Stimulated activated naive B cell treated with anti-CD40 and anti-IgM and Interleukin-4, amounts not matched to agents 10 μg/mL and 1 μg/mL and 100 μg/mL, for 72 hours (primary cell): ENCODE data around the gene ACE2.
"Not testable (repeated sequence)": the region's sequence is repeated elsewhere in the genome, so short reads cannot be mapped to it uniquely, and the experiment has no call there.

Source experiments
- ATAC-seq, 2 donors: fragments of 150-1000 bp; cut with Tn5 transposase; replicated peaks; 2 replicates each; pipeline ENCODE4 v1.10.0; 2021; ENCODE audit warnings: moderate library complexity in 1 of 2
- DNase-seq: peaks from one replicate; pipeline ENCODE4 v3.0.0; 2021
- H3K27ac Mint-ChIP-seq: one replicate; pipeline ENCODE4 v1.8.0; 2022; ENCODE audit warnings: mild to moderate bottlenecking, mixed read lengths
- H3K27me3 Mint-ChIP-seq, 2 donors: one replicate each; pipeline ENCODE4 v1.8.0; 2022; ENCODE audit warnings: mixed read lengths in 2 of 2
- H3K36me3 Mint-ChIP-seq, 2 donors: one replicate each; pipeline ENCODE4 v1.8.0; 2022; ENCODE audit warnings: mixed read lengths in 2 of 2, mild to moderate bottlenecking in 1 of 2
- H3K4me1 Mint-ChIP-seq, 2 donors: one replicate each; pipeline ENCODE4 v1.8.0; 2022; ENCODE audit warnings: mixed read lengths in 2 of 2, mild to moderate bottlenecking in 1 of 2
- H3K4me3 Mint-ChIP-seq, 2 donors: one replicate each; pipeline ENCODE4 v1.8.0; 2022; ENCODE audit warnings: mild to moderate bottlenecking in 2 of 2, mixed read lengths in 2 of 2, moderate library complexity in 1 of 2
- H3K9me3 Mint-ChIP-seq, 2 donors: one replicate each; pipeline ENCODE4 v1.8.0; 2022; ENCODE audit warnings: mixed read lengths in 2 of 2, mild to moderate bottlenecking in 1 of 2

The ACE2 gene

DNA sequence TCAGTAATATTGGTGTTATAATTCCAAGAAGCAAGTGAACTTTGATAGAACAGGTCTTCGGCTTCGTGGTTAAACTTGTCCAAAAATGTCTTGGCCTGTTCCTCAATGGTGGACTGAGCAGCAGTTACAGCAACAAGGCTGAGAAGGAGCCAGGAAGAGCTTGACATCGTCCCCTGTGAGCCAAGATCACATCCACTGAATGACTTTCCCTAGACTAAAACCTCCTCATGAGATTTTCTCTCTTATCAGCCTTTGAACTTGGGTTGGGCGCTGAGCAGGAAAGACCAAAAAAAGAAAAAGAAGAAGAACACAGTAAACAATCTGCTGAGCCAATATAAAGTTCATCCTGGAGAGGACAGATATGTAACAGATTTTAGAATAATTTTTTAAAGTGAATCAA, at the start of gene ACE2:
ACE2 (minus strand) TSS at position 216 of the 400 bp plus-strand sequence; CDS start at position 167, 49 bp downstream.
- Mint-ChIP-seq H3K9me3 (no peaks in the 10 kb centered on the region), H3K4me1 (no peaks in the 10 kb centered on the region), H3K36me3 (no peaks in the 10 kb centered on the region), H3K27me3 (peaks cover 6 to 44% of the 10 kb centered on the region in 2 donors), H3K27ac (no peak within 1 kb of the TSS), H3K4me3 (no peak within 1 kb of the TSS)
- no peak for ATAC-seq
- no peak for DNase-seq

DNA sequence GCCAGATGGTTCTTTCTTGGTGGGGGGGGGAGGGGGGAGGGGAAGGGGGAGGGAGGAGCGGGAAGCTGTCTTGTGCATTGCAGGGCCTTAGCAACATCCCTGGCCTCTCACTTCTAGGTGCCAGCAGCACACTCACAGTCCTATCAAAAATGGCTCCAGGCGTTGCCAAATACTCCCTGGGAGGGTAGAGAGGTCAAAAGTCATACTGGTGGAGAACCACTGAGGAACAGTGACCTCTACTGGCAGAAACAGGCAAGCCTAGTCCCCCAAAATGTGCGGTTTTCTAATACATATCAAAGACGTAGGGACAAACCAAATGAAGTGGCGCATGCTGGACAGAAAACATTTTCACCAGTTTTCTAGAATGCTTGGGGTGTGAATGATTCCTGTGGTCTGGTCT, 46.8 kb upstream of the ACE2 start:
- H3K36me3 Mint-ChIP-seq, H3K27ac Mint-ChIP-seq, DNase-seq, H3K9me3 Mint-ChIP-seq, H3K4me1 Mint-ChIP-seq, H3K4me3 Mint-ChIP-seq: not testable (repeated sequence)
- ATAC-seq = peak in 1 of 2 donors; percentile 57
- peaks cover 0 to 29% of the 10 kb centered on the region in 2 donors for H3K27me3 Mint-ChIP-seq

- H3K27me3 Mint-ChIP-seq = peaks cover 0 to 29% of the 10 kb centered on the region in 2 donors
- H3K27ac Mint-ChIP-seq = no peak overlapping the region
Observed at GRCh38 chrX:15646543-15646942, 45.8 kb upstream of the ACE2 start.

DNA sequence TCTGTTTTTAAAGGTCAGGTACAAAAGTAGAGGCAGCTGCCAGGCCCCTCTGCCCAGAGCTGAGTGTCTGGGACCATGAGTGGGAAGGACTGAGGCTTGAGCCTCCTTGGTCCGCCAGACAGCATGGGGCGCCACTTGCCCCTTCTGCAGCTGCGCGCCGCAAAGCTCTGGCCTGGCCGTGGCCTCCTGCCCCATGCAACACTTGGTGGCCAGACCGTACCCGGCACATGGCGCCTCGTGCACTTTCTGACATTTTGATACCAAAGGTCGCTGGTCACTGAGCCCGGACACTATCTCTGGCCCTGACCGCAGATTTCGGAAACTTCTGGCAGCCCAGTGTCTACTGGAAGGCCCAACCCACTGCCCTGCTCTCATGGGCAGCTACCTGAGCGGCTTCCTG, 45.3 kb upstream of the ACE2 start:
- Mint-ChIP-seq H3K9me3 (no peaks in the 10 kb centered on the region), H3K36me3 (no peaks in the 10 kb centered on the region), H3K27me3 (peaks cover 0 to 29% of the 10 kb centered on the region in 2 donors), H3K4me1 (no peaks in the 10 kb centered on the region), H3K4me3 (no peak overlapping the region), H3K27ac (no peak overlapping the region)
- ATAC-seq (no peak), DNase-seq (no peak)

More at GRCh38 chrX:15646543-15646942, 45.8 kb upstream of the ACE2 start:
- DNase-seq = no peak
- Mint-ChIP-seq H3K4me3 (no peak overlapping the region), H3K36me3 (no peaks in the 10 kb centered on the region), H3K9me3 (no peaks in the 10 kb centered on the region), H3K4me1 (no peaks in the 10 kb centered on the region)
- ATAC-seq = no peak

GRCh38 chrX:15645266-15645665, 44.5 kb upstream of the ACE2 start:
- H3K27ac Mint-ChIP-seq = no peak overlapping the region
- H3K4me3 Mint-ChIP-seq = no peak overlapping the region

DNA sequence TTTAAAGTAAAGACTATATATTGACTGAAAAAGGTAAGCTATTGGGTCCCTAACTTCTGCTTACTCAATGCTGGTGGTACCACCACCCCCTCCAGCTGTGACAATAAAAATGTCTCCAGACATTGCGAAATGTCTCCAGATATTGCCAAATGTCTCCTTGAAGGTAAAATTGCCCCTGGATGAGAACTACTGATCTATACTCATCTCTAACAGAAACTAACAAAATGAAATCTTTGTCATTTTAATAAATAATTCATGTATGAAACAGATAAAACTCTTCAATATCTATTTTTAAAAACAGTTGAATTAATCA, 43.8 kb upstream of the ACE2 start:
- no peak for ATAC-seq
- Mint-ChIP-seq H3K36me3 (no peaks in the 10 kb centered on the region), H3K27ac (no peak overlapping the region), H3K9me3 (no peaks in the 10 kb centered on the region), H3K27me3 (peaks cover 0 to 30% of the 10 kb centered on the region in 2 donors), H3K4me3 (no peak overlapping the region), H3K4me1 (no peaks in the 10 kb centered on the region)
- no peak for DNase-seq

More at GRCh38 chrX:15645266-15645665, 44.5 kb upstream of the ACE2 start:
- Mint-ChIP-seq H3K4me1 (no peaks in the 10 kb centered on the region), H3K9me3 (no peaks in the 10 kb centered on the region), H3K27me3 (peaks cover 0 to 32% of the 10 kb centered on the region in 2 donors), H3K36me3 (no peaks in the 10 kb centered on the region)
- ATAC-seq = no peak
- no peak for DNase-seq

DNA sequence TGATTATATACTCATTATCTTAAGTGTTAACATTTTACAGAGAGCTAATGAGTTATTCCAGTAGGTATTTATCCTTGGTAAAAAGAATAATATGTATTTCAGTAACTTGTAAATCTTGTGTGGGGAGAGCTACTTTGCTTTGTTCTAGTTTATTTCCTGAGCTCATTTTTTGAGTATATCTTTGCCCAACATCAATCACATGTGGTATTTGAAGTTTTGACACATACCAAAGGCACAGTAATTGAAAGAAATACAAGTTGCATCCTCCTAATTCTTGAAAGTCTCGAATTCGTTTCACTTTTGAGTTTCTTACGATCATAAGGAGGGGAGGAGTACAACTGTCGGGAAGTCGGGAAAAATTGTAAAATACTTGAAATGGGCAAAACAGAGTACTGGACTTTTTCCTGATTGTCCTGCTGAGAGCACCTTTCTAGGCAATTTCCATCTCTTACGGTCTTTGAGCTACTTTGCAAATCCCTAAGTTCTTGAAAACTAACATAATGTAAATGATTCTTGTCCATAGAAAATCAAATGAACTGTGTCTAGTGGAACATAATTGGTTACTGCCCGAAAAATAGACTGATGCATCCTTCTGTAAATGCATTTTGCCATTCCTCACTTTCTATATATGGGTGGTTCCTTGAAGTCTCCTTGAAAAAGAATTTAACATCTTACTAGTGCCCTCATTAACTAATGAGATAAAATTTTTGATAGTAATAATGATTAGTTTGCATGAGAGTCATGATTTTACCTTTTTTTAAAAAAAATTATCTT, 43.2 kb upstream of the ACE2 start:
- DNase-seq (no peak), ATAC-seq (no peak)
- no peaks in the 10 kb centered on the region for H3K36me3 Mint-ChIP-seq
- H3K4me3 Mint-ChIP-seq = no peak overlapping the region
- H3K27ac Mint-ChIP-seq = no peak overlapping the region
- H3K4me1 Mint-ChIP-seq = no peaks in the 10 kb centered on the region
- peaks cover 0 to 29% of the 10 kb centered on the region in 2 donors for H3K27me3 Mint-ChIP-seq
- no peaks in the 10 kb centered on the region for H3K9me3 Mint-ChIP-seq

GRCh38 chrX:15631637-15632036, 30.9 kb upstream of the ACE2 start:
- no peaks in the 10 kb centered on the region for H3K4me1 Mint-ChIP-seq
- ATAC-seq (no peak), DNase-seq (no peak)
- no peak overlapping the region for H3K27ac Mint-ChIP-seq
- H3K9me3 Mint-ChIP-seq = no peaks in the 10 kb centered on the region
- no peak overlapping the region for H3K4me3 Mint-ChIP-seq
- peaks cover 0 to 32% of the 10 kb centered on the region in 2 donors for H3K27me3 Mint-ChIP-seq
- H3K36me3 Mint-ChIP-seq = no peaks in the 10 kb centered on the region

DNA sequence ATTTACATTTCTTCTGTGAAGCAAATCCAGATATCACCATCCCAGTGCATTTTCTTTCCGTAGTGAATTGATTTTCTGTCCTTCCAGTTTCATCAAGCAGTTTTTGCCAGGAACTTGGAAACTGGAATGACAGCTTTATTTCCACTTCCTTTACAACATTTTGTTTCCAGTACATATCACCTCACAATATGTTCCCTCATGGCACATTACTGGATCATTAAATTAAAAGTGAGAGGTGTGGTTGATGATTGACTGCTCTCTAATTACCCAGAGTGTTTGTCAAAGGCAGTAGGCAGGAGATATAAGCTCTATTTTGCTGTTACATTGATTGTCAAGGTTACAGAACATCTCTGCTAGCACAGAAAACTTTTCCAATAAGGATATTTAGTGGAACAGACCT, 22.3 kb upstream of the ACE2 start:
- H3K4me3 Mint-ChIP-seq = no peak overlapping the region
- H3K9me3 Mint-ChIP-seq = peaks cover 3 to 8% of the 10 kb centered on the region in 2 donors
- no peak overlapping the region for H3K27ac Mint-ChIP-seq
- DNase-seq = no peak
- H3K36me3 Mint-ChIP-seq = no peaks in the 10 kb centered on the region
- ATAC-seq = no peak
- no peaks in the 10 kb centered on the region for H3K4me1 Mint-ChIP-seq
- H3K27me3 Mint-ChIP-seq = peaks cover 6 to 25% of the 10 kb centered on the region in 2 donors

DNA sequence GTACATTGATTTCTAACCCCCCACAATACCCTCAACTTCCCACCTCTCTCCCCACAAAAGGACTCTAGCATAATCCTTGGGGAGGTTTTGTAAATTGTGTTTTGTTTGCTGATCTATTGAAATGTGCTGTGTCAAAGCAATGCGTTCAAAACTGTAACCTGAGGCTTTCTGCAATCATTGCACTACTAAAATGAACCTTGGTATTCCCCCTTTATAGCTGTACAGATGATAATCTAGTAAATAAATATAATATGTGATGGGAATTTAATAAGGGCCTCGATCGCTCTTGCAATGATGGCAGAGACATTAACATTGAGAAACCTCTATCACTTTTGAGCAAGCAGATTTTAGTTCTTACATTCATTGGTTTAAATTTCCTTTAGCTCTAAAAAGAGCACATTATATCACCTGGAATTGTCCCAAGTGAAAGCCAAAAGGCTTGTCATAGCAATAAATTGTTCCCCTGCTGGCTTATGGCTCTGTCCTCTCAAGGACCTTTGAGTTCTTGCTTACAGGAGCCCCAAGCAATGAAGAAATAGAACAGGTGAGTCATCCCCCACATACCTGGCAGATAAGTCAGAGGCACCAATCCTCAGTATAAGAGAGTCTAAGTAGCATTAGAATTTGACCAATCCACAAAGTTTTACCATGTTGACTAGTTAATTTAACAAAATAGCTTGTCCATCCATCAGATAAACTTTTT, 18.4 kb upstream of the ACE2 start:
- H3K36me3 Mint-ChIP-seq = no peaks in the 10 kb centered on the region
- H3K27ac Mint-ChIP-seq = no peak overlapping the region
- no peak overlapping the region for H3K4me3 Mint-ChIP-seq
- H3K27me3 Mint-ChIP-seq = peaks cover 0 to 39% of the 10 kb centered on the region in 2 donors
- DNase-seq (no peak), ATAC-seq (no peak)
- H3K9me3 Mint-ChIP-seq = peaks cover 0 to 4% of the 10 kb centered on the region in 2 donors
- H3K4me1 Mint-ChIP-seq = no peaks in the 10 kb centered on the region

- Mint-ChIP-seq H3K9me3 (no peaks in the 10 kb centered on the region), H3K4me3 (no peak overlapping the region), H3K27ac (no peak overlapping the region), H3K27me3 (peaks cover 0 to 30% of the 10 kb centered on the region in 2 donors), H3K4me1 (no peaks in the 10 kb centered on the region), H3K36me3 (no peaks in the 10 kb centered on the region)
- no peak for DNase-seq
- no peak for ATAC-seq
Observed at GRCh38 chrX:15617111-15617510, 16.4 kb upstream of the ACE2 start.

DNA sequence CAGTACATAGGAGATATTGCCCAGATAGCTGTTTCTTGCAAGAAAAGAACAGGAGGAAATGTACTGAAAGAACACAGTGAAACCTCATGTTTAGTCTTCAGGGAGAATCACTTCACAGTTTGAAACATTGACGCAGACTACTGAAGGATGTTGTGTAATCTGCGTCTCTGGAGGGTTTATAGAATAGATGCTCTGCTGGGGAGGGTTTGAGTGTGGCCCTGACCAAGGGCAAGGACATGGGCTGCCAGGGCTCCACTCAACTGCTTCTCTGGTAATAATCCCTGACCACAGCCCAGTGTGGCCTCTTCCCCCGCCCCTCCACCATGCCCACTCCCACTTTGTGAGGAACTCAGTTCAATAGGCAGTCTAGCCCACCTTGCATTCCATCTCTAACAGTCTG, 15.8 kb upstream of the ACE2 start:
- no peak overlapping the region for H3K27ac Mint-ChIP-seq

GRCh38 chrX:15607067-15607466, 6.3 kb upstream of the ACE2 start:
- DNase-seq = no peak
- peaks cover 0 to 38% of the 10 kb centered on the region in 2 donors for H3K27me3 Mint-ChIP-seq
- H3K9me3 Mint-ChIP-seq = peaks cover 2 to 4% of the 10 kb centered on the region in 2 donors
- H3K4me3 Mint-ChIP-seq = no peak overlapping the region
- ATAC-seq = no peak
- H3K4me1 Mint-ChIP-seq = no peaks in the 10 kb centered on the region
- no peak overlapping the region for H3K27ac Mint-ChIP-seq
- no peaks in the 10 kb centered on the region for H3K36me3 Mint-ChIP-seq

More for the DNA sequence above, 15.8 kb upstream of the ACE2 start:
- no peaks in the 10 kb centered on the region for H3K9me3 Mint-ChIP-seq
- H3K4me1 Mint-ChIP-seq = no peaks in the 10 kb centered on the region
- DNase-seq = no peak
- no peak overlapping the region for H3K4me3 Mint-ChIP-seq
- no peaks in the 10 kb centered on the region for H3K36me3 Mint-ChIP-seq
- ATAC-seq = no peak
- peaks cover 0 to 27% of the 10 kb centered on the region in 2 donors for H3K27me3 Mint-ChIP-seq

DNA sequence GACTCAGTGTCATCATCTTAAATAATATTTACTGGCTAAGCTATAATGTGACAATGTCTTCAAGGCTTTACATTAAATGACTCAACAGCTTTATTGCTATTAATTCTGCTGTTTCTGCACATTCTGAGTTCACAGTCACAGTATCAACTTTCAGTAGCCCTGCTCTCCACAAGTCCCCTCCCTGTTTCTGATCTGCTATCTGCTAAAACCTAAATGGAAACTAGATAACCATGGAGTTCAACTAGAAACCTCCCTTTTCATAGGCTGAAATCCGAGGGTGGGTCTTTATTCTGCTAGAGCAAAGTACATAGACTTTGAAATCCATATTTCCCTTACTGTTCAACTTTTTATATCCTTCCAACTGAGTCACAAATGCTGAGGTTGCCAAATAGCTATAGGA, 5.4 kb upstream of the ACE2 start:
- Mint-ChIP-seq H3K4me3 (no peak overlapping the region), H3K27ac (no peak overlapping the region), H3K27me3 (peaks cover 0 to 43% of the 10 kb centered on the region in 2 donors), H3K36me3 (no peaks in the 10 kb centered on the region), H3K9me3 (peaks cover 2 to 4% of the 10 kb centered on the region in 2 donors), H3K4me1 (no peaks in the 10 kb centered on the region)
- ATAC-seq = no peak
- no peak for DNase-seq

GRCh38 chrX:15605226-15605625, 4.5 kb upstream of the ACE2 start:
- Mint-ChIP-seq H3K9me3 (peaks cover 2 to 4% of the 10 kb centered on the region in 2 donors), H3K27me3 (peaks cover 6 to 45% of the 10 kb centered on the region in 2 donors)
- no peak for ATAC-seq

More at GRCh38 chrX:15605226-15605625, 4.5 kb upstream of the ACE2 start:
- Mint-ChIP-seq H3K27ac (no peak overlapping the region), H3K36me3 (no peaks in the 10 kb centered on the region), H3K4me3 (no peak overlapping the region), H3K4me1 (no peaks in the 10 kb centered on the region)
- no peak for DNase-seq
